ENCODE data around the gene CLECL1. TPM values are rescaled to one million over a fixed set of nuclear protein-coding genes. Genes with fewer than 3 reads are reported as not detected.

CLECL1 gene
- total and polyA plus RNA-seq, 12 donors: 0.25 to 3.6 (median 0.54) TPM; not detected in 9

DNA sequence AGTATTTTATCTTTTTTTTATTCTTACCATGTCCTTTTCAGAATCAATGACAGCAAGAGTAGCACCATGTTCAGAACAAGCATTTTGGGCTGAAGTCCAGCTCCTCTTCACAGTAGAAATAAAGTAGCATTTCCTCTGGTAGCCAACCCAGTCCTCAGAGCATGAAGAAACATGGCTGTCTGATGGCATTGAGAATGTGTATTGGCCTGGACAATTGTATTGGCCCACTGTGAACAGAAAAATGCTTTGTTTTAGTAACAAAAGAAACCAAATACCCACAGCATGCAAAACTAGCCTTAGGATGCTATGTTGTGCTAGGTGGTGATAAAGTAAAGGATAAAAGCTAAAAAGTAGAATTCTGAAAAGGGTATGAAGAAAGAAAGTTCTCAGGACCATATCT is 22.1 kb upstream of the CLECL1 start:
- Histone ChIP-seq H3K27me3 (no peaks in the 10 kb centered on the region), H3K9me3 (no peaks in the 10 kb centered on the region), H3K4me3 (no peak overlapping the region), H3K36me3 (peaks cover 0 to 39% (median 0%) of the 10 kb centered on the region in 9 donors), H3K4me1 (peaks cover 0 to 14% (median 0%) of the 10 kb centered on the region in 9 donors), H3K27ac (no peak overlapping the region)
- no peak for ATAC-seq
- DNase-seq: no peak
- TF ChIP-seq, protein P1, sequence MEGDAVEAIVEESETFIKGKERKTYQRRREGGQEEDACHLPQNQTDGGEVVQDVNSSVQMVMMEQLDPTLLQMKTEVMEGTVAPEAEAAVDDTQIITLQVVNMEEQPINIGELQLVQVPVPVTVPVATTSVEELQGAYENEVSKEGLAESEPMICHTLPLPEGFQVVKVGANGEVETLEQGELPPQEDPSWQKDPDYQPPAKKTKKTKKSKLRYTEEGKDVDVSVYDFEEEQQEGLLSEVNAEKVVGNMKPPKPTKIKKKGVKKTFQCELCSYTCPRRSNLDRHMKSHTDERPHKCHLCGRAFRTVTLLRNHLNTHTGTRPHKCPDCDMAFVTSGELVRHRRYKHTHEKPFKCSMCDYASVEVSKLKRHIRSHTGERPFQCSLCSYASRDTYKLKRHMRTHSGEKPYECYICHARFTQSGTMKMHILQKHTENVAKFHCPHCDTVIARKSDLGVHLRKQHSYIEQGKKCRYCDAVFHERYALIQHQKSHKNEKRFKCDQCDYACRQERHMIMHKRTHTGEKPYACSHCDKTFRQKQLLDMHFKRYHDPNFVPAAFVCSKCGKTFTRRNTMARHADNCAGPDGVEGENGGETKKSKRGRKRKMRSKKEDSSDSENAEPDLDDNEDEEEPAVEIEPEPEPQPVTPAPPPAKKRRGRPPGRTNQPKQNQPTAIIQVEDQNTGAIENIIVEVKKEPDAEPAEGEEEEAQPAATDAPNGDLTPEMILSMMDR (IDR thresholded peaks at IDR 0.05): no peak
- intact Hi-C loops (cut with DNase I): loop anchor here in 1 of 10 donors (5.0 kb wide), 1 partner anchor 37 kb away; no protein-coding TSS in a partner anchor

DNA sequence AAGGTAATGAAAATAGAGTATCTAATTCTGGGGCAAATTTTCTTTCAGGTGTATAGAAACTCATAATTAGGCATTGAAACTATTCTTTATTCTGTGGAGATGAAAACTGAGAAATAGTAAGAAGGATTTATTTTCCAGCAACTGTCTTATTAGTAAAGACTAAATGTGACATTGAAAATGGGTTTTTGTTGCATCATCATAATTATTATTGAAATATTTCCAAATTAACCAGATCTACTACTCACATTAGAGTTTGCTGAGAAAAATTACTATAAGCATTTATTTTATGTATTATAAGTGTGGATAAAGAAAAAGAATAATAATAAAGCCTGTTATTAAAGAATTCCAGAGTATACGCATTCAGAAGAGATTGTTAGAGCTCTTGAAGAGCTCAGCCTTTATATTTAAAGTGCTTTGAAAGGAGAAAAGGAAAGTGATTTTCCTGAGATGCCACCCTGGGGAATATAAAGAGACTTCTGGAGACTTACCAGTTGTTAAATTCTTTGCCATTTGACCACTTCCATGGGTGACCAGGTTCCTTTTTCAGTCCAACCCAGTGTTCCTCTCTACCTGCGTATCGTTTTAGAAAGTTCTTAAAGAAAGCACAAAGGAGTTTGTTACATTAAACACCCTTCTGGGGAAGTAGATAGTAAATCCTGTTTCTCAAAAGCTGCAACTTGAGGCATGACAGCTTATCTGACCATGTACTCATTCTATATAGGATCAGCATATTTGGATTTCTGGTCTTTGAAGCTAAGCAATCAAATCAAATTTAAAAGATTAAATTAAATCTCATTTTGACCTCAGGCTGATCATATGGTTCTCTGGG is 21.4 kb upstream of the CLECL1 start:
- WGBS, 2 donors: 84 to 90% methylated on average over 3 of the region's 3 CpGs
- no peaks in the 10 kb centered on the region for H3K27me3 ChIP-seq
- no peak for DNase-seq
- peaks cover 0 to 14% (median 0%) of the 10 kb centered on the region in 9 donors for H3K4me1 ChIP-seq
- H3K27ac ChIP-seq: no peak overlapping the region
- no peaks in the 10 kb centered on the region for H3K9me3 ChIP-seq
- ATAC-seq: no peak
- TF ChIP-seq, protein P1 (IDR thresholded peaks at IDR 0.05): no peak
- H3K36me3 ChIP-seq: peaks cover 0 to 39% (median 0%) of the 10 kb centered on the region in 9 donors
- intact Hi-C loops (cut with DNase I): loop anchor here in 7 of 10 donors (5.0 kb wide), 6 partner anchors 38 to 388 kb away; no protein-coding TSS in a partner anchor
- no peak overlapping the region for H3K4me3 ChIP-seq

DNA sequence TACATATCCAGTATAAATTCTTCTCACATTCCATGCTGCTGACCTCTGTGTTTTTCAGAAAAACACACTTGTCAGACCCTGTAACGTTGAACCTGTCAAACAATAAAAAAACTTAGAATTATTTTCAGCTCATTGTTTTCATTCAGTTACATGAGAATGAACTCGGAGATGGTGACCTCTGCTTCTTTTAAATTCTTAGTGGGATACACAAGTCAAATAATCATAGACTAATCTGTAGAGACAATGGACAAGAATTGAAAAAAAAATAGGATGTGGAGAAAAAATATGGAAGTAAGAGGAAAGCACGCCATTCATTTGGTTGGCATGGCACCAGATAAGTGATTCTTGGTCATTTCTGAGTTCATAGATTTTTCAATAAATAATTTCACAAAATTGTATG is 20.6 kb upstream of the CLECL1 start:
- H3K4me3 ChIP-seq: no peak overlapping the region
- peaks cover 0 to 39% (median 0%) of the 10 kb centered on the region in 9 donors for H3K36me3 ChIP-seq
- no peaks in the 10 kb centered on the region for H3K27me3 ChIP-seq
- no peaks in the 10 kb centered on the region for H3K9me3 ChIP-seq
- TF ChIP-seq, protein P1 (IDR thresholded peaks at IDR 0.05): no peak
- intact Hi-C loops (cut with DNase I): loop anchor here in 7 of 10 donors (2.0 to 5.0 kb wide), 7 partner anchors 39 to 389 kb away; no protein-coding TSS in a partner anchor
- DNase-seq (no peak), ATAC-seq (no peak)
- WGBS, 2 donors: 64 to 66% methylated on average over 3 of the region's 3 CpGs
- H3K4me1 ChIP-seq: peaks cover 0 to 14% (median 0%) of the 10 kb centered on the region in 9 donors
- no peak overlapping the region for H3K27ac ChIP-seq

DNA sequence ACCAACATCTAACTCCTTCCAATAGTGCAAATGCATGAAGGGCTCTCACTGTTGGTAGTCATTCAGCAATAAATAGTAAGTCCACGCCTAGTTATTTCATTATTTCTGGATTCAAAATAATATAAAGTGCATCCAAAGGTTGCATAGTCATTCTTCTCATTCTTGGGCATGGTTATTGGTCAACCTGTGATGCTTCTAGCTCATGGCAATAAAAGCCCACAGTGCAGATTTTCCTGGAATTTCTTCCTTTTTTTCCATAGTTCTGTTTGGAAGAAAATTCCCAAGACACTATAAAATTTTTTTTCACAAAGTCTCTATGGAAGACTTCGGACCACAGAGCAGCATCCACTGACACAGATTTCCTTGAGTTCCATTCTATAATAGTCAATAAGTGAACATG is 20.2 kb upstream of the CLECL1 start:
- DNase-seq (no peak), ATAC-seq (no peak)
- Histone ChIP-seq H3K27me3 (no peaks in the 10 kb centered on the region), H3K27ac (no peak overlapping the region), H3K36me3 (peaks cover 0 to 39% (median 0%) of the 10 kb centered on the region in 9 donors), H3K4me3 (no peak overlapping the region), H3K4me1 (peaks cover 0 to 14% (median 0%) of the 10 kb centered on the region in 9 donors), H3K9me3 (no peaks in the 10 kb centered on the region)
- 80 to 88% methylated on average over 2 of the region's 2 CpGs for WGBS, 2 donors
- TF ChIP-seq, protein P1 (IDR thresholded peaks at IDR 0.05): no peak
- intact Hi-C loops (cut with DNase I): loop anchor here in 7 of 10 donors (2.0 to 5.0 kb wide), 7 partner anchors 39 to 389 kb away; no protein-coding TSS in a partner anchor
